HepG2 (cell line): Measurements from ENCODE around the gene RAB6A. TPM values are rescaled to one million over a fixed set of nuclear protein-coding genes. Genes with fewer than 3 reads are reported as not detected.
A peak's percentile ranks its signal among the peaks of the same experiment; 100 is the strongest.

Experiments used
- CBX1 ChIP-seq: IDR thresholded peaks from one replicate; pipeline ENCODE4 v1.6.1; 2016; ENCODE audit warnings: antibody characterized with exemption, low read depth
- FLYWCH1 ChIP-seq: sonication (generic); formaldehyde crosslinking; IDR thresholded peaks from 2 replicates; pipeline ENCODE4 v1.8.1; 2023; ENCODE audit warnings: mild to moderate bottlenecking, missing genetic modification reagents
- GABPA ChIP-seq, 2 experiments: IDR thresholded peaks; 2 replicates each; pipeline ENCODE4 v1.6.1; 2011 to 2016; ENCODE audit warnings: low read depth in 2 of 2, low read length in 1 of 2, missing biosample characterization in 1 of 2, missing genetic modification characterization in 1 of 2
- HCFC1 ChIP-seq: fragments of 150-350 bp; IDR thresholded peaks from 2 replicates; pipeline ENCODE4 v1.6.1; 2014; ENCODE audit warnings: low read depth, low read length
- PCBP1 ChIP-seq: fragments of 200-400 bp; formaldehyde crosslinking; IDR thresholded peaks from 2 replicates; pipeline ENCODE4 v1.6.1; 2017; ENCODE audit warnings: mild to moderate bottlenecking, low read depth, low read length, borderline replicate concordance
- RFX3 ChIP-seq: IDR thresholded peaks from 2 replicates; pipeline ENCODE4 v1.6.1; 2016; ENCODE audit warnings: missing biosample characterization, missing genetic modification reagents
- RFX5 ChIP-seq: IDR thresholded peaks from 2 replicates; pipeline ENCODE4 v1.6.1; 2011; ENCODE audit warnings: low read depth, low read length, improper control_type of control experiment
- TGIF2 ChIP-seq: IDR thresholded peaks from 2 replicates; pipeline ENCODE4 v1.6.1; 2016; ENCODE audit warnings: control low read depth, missing compliant biosample characterization
- THAP11 ChIP-seq: IDR thresholded peaks from 2 replicates; pipeline ENCODE4 v1.6.1; 2016; ENCODE audit warnings: missing biosample characterization, missing genetic modification reagents
- ZFX ChIP-seq: sonication (generic); formaldehyde crosslinking; IDR thresholded peaks from 2 replicates; pipeline ENCODE4 v1.4.0; 2020; ENCODE audit warnings: mild to moderate bottlenecking, low read depth, missing genetic modification reagents, moderate library complexity
- ZNF224 ChIP-seq: sonication (generic); formaldehyde crosslinking; IDR thresholded peaks from 2 replicates; pipeline ENCODE4 v1.5.0; 2020; ENCODE audit warnings: mild to moderate bottlenecking, missing genetic modification reagents
- ZNF253 ChIP-seq: sonication (generic); formaldehyde crosslinking; IDR thresholded peaks from 2 replicates; pipeline ENCODE4 v1.8.0; 2022; ENCODE audit warnings: mild to moderate bottlenecking, missing genetic modification reagents, borderline replicate concordance
- ZNF263 ChIP-seq: sonication (generic); formaldehyde crosslinking; IDR thresholded peaks from 2 replicates; pipeline ENCODE4 v1.4.0; 2020; ENCODE audit warnings: missing genetic modification reagents
- ZNF431 ChIP-seq: sonication (generic); formaldehyde crosslinking; IDR thresholded peaks from 2 replicates; pipeline ENCODE4 v1.9.0; 2022; ENCODE audit warnings: missing genetic modification reagents, low read depth, mild to moderate bottlenecking, borderline replicate concordance
- ZNF563 ChIP-seq: sonication (generic); formaldehyde crosslinking; IDR thresholded peaks from 2 replicates; pipeline ENCODE4 v1.8.0; 2022; ENCODE audit warnings: mild to moderate bottlenecking, moderate library complexity, missing genetic modification reagents
- polyA plus RNA-seq, 8 experiments: library from polyadenylated mRNA; depleted of rRNA in 3 of 8; stranded (reverse) in 7 of 8; unstranded in 1 of 8; fragments of >200 nt; fragmentation: Illumina TruSeq in 4 of 8; extraction: Trizol in 4 of 8; gene quantifications; 2 replicates each; pipeline versions ENCODE4 v1.2.1 to v1.2.3, GENCODE V29; 2011 to 2016; ENCODE audit warnings: low read depth in 4 of 8, missing spikeins in 1 of 8, mixed read lengths in 1 of 8; ENCODE audit not compliant: insufficient read depth in 1 of 8
- total RNA-seq, 5 experiments: library from RNA; depleted of rRNA; stranded (reverse); fragments of >200 nt; fragmentation: Illumina TruSeq; extraction: Trizol; gene quantifications; 2 replicates each; pipeline ENCODE4 v1.2.3, GENCODE V29; 2016; ENCODE audit warnings: low read depth in 1 of 5
- TF ChIP-seq, protein P1 (sequence below), 2 experiments: fragments of 450-650 bp in 1 of 2; sonication (generic) in 1 of 2; formaldehyde crosslinking; IDR thresholded peaks; 2 replicates each; pipeline versions ENCODE4 v1.5.0 to v1.8.0; 2020 to 2022; ENCODE audit warnings: mild to moderate bottlenecking in 1 of 2, missing genetic modification reagents in 1 of 2
- TF ChIP-seq, protein P2 (sequence below), 2 experiments: sonication (generic) in 1 of 2; formaldehyde crosslinking in 1 of 2; IDR thresholded peaks; 2 replicates each; pipeline versions ENCODE4 v1.4.0 to v1.6.1; 2016 to 2020; ENCODE audit warnings: borderline replicate concordance in 1 of 2, low read depth in 1 of 2, mild to moderate bottlenecking in 1 of 2, missing genetic modification reagents in 1 of 2
- TF ChIP-seq, protein P3 (sequence below): sonication (generic); formaldehyde crosslinking; IDR thresholded peaks from 2 replicates; pipeline ENCODE4 v1.8.1; 2022; ENCODE audit warnings: low read depth, mild to moderate bottlenecking, missing genetic modification reagents
- TF ChIP-seq, protein P4 (sequence below): IDR thresholded peaks from 2 replicates; pipeline ENCODE4 v1.6.1; 2016

RAB6A gene
- total and polyA plus RNA-seq, 2 of the 13 experiments (the other 11 are each of a cell fraction or from before 2014, with no cell fraction given): 74.3 to 121 TPM

DNA sequence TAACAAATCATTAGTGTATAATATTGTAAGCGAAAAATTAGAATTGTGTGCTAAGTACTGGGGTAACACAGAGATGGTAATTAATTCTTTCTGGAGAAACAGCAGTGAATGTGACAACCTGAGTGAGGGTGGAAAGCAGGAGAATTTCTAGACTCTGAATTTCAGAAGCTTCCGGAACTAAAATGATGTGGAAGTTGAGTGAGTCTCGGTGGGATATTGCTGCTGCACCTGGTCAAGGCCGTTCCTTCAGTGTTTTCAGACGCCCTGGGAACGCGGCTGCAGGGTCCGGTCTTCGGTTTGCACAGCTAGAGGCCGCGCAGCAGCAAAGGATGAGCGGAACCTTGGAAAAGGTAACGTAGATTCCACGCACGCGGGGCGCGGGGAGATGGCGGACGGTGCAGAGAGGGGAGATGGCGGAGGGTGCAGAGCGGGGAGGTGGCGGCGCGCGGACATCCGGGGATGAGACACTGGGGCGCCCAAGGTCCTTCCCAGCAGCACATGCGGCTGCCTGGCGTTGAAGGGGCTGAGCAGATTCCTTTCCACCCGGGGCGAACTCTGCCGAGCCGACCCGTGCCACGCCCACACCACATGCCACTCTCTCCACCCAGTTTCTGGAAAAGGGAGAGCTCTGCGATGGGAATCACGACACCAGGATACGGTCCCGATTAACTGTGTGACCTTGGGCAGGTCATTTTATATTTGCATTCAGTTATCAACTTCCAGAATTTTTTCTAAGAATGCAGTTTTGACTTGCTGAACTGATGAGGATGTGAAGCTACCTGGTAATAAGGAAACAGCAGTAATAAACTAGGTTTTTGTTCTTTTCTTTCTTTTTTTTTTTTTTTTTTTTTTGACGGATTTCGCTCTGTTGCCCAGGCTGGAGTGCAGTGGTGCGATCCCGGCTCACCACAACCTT is 27.0 kb upstream of the RAB6A start, which contains the start of gene MRPL48 (continued):
- TF ChIP-seq, protein P1, sequence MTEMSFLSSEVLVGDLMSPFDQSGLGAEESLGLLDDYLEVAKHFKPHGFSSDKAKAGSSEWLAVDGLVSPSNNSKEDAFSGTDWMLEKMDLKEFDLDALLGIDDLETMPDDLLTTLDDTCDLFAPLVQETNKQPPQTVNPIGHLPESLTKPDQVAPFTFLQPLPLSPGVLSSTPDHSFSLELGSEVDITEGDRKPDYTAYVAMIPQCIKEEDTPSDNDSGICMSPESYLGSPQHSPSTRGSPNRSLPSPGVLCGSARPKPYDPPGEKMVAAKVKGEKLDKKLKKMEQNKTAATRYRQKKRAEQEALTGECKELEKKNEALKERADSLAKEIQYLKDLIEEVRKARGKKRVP (CRISPR knock-in tag; IDR thresholded peaks at IDR 0.05): peak in 1 of 2 experiments; percentile 76; a peak in 2 of 4 replicates
- no peak; the same call in 1 of the 2 replicates for TF ChIP-seq ZNF224
- TF ChIP-seq PCBP1: peak; percentile 83; the same call in 1 of the 2 replicates
- peak; percentile 93 for TF ChIP-seq ZNF431 (CRISPR knock-in tag)
- TF ChIP-seq ZFX (CRISPR knock-in tag): peak; percentile 91
- peak; percentile 48; the same call in 1 of the 2 replicates for TF ChIP-seq HCFC1
- TF ChIP-seq RFX3 (CRISPR knock-in tag): no peak
- no peak for TF ChIP-seq RFX5
- peak; percentile 74 for TF ChIP-seq GABPA (IDR thresholded peaks at IDR 0.05; ENCODE audit: low read depth, low read length)
- peak; percentile 92 for TF ChIP-seq GABPA (CRISPR knock-in tag; IDR thresholded peaks at IDR 0.05; ENCODE audit: low read depth)
- TF ChIP-seq, protein P2, sequence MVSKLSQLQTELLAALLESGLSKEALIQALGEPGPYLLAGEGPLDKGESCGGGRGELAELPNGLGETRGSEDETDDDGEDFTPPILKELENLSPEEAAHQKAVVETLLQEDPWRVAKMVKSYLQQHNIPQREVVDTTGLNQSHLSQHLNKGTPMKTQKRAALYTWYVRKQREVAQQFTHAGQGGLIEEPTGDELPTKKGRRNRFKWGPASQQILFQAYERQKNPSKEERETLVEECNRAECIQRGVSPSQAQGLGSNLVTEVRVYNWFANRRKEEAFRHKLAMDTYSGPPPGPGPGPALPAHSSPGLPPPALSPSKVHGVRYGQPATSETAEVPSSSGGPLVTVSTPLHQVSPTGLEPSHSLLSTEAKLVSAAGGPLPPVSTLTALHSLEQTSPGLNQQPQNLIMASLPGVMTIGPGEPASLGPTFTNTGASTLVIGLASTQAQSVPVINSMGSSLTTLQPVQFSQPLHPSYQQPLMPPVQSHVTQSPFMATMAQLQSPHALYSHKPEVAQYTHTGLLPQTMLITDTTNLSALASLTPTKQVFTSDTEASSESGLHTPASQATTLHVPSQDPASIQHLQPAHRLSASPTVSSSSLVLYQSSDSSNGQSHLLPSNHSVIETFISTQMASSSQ (IDR thresholded peaks at IDR 0.05; ENCODE audit: low read depth): peak; percentile 50; the same call in 1 of the 2 replicates
- TF ChIP-seq, protein P2 (CRISPR knock-in tag; IDR thresholded peaks at IDR 0.05; ENCODE audit: borderline replicate concordance): peak; percentile 74; the same call in 1 of the 2 replicates
- TF ChIP-seq ZNF253 (CRISPR knock-in tag): 0 out of 2 replicates have a peak, but pooled peaks have one; percentile 21
- TF ChIP-seq ZNF563 (CRISPR knock-in tag): peak; percentile 59; the same call in 1 of the 2 replicates
- no peak for TF ChIP-seq FLYWCH1 (CRISPR knock-in tag)
- no peak for TF ChIP-seq CBX1
- TF ChIP-seq THAP11: peak; percentile 91
- TF ChIP-seq, protein P3, sequence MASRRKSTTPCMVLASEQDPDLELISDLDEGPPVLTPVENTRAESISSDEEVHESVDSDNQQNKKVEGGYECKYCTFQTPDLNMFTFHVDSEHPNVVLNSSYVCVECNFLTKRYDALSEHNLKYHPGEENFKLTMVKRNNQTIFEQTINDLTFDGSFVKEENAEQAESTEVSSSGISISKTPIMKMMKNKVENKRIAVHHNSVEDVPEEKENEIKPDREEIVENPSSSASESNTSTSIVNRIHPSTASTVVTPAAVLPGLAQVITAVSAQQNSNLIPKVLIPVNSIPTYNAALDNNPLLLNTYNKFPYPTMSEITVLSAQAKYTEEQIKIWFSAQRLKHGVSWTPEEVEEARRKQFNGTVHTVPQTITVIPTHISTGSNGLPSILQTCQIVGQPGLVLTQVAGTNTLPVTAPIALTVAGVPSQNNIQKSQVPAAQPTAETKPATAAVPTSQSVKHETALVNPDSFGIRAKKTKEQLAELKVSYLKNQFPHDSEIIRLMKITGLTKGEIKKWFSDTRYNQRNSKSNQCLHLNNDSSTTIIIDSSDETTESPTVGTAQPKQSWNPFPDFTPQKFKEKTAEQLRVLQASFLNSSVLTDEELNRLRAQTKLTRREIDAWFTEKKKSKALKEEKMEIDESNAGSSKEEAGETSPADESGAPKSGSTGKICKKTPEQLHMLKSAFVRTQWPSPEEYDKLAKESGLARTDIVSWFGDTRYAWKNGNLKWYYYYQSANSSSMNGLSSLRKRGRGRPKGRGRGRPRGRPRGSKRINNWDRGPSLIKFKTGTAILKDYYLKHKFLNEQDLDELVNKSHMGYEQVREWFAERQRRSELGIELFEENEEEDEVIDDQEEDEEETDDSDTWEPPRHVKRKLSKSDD: peak; percentile 64; the same call in 1 of the 2 replicates
- TF ChIP-seq, protein P4, sequence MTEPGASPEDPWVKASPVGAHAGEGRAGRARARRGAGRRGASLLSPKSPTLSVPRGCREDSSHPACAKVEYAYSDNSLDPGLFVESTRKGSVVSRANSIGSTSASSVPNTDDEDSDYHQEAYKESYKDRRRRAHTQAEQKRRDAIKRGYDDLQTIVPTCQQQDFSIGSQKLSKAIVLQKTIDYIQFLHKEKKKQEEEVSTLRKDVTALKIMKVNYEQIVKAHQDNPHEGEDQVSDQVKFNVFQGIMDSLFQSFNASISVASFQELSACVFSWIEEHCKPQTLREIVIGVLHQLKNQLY (CRISPR knock-in tag): no peak; the same call in 1 of the 2 replicates
- TF ChIP-seq ZNF263: no peak
- peak; percentile 71; the same call in 1 of the 2 replicates for TF ChIP-seq TGIF2 (CRISPR knock-in tag)
